ENCODE measurements around the gene CTDP1.
"Not testable (repeated sequence)": the region's sequence is repeated elsewhere in the genome, so short reads cannot be mapped to it uniquely, and the experiment has no call there.

CTDP1 gene

DNA sequence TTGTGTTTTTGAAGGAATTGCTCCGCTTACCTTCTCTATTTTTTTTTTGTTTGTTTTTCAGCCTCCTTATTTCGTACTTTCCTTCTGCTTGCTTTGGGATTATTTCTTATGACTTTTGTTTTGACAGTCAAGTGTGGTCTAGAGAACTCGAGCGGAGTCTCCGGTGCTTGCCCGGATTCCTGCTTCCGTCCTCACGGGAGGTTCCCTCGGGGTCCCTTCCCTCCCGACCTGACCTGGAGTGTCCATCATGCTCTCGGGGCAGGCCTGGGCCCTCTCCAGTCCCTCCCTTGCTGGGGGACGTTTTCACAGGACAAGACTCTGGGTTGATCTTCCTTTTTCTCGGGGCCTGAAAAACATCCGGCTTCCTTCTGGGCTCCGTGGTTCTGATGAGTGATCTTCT is 45.9 kb downstream of the CTDP1 start:
- no peak for DNase-seq (ENCODE audit: low read depth)

DNA sequence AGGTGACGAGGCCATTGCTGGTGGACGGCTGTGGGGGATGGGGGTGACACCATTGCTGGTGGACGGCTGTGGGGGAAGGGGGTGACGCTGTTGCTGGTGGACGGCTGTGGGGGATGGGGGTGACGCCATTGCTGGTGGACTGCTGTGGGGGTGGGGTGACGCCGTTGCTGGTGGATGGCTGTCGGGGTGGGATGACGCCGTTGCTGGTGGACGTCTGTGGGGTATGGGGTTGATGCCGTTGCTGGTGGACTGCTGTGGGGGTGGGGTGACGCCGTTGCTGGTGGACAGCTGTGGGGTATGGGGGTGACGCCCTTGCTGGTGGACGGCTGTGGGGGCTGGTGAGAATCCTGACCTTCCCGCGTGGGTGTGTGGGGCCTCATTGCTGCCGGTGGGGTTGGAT is 47.1 kb downstream of the CTDP1 start:
- DNase-seq (ENCODE audit: low read depth) = no peak

DNA sequence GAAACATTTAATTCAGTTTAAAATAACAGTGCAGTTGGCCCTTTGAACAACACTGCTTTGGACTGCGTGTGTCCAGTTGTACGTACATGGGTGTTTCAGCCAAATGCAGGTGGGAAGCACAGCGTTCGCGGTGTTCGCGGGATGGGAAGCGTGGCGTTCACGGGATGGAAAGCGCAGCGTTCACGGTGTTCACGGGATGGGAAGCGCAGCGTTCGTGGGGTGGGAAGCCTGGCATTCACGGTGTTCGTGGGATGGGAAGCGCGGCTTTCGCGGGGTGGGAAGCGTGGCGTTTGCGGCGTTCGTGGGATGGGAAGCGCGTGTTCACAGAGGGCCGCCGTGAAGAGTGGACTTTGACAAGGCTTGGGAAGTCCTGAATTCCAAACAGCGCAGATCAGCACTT is 47.6 kb downstream of the CTDP1 start:
- no peak for DNase-seq (ENCODE audit: low read depth)

DNA sequence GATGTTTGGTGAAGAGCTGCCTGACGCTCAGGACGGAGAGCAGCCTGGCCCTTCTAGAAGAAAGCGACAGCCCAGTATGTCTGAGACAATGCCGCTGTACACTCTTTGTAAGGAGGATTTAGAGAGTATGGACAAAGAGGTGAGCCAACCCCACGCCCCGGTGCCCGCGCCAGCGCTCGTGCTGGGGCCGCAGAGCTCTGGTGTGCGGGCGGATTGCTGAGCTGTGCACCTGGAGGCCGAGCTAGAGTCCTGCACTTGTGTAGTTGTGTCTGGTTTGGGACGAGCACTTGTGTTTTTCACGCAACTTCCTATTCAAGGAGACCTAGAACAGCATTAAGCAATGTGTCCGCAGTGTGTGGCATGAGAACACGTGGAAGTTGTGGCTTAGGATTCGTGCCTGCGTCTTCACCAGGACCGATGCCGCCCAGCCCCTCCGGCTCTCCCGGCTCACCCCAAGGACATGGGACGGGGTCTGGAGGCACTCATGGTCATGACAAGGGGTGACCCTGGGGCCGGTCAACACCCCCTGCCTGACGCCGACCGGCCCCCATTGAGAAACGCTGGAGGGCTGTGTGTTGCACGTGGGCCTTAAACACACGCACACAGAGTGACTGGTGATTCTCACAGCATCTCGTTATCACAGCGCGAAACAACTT is 49.5 kb downstream of the CTDP1 start:
- DNase-seq (ENCODE audit: low read depth) = no peak

DNA sequence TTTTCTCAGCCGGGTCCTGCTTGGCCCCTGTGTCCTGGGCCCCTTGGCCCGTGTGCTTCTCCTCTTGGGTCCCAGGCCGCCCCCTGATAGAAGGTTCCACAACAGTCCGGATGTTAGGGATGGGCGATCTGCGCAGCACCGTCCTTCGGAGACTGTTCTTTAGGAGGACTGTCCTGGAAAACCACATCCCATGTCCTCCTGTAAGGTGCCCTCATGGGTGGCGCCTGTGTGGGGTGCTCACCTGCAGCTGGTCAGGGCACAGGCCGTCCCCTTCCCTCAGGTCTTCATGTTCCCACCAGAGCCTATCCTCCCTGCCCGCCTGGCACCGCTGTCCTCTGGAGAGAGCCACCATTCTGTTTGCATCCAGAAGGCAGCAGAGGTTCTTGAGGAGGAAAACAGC is 50.0 kb downstream of the CTDP1 start:
- no peak for DNase-seq (ENCODE audit: low read depth)

DNA sequence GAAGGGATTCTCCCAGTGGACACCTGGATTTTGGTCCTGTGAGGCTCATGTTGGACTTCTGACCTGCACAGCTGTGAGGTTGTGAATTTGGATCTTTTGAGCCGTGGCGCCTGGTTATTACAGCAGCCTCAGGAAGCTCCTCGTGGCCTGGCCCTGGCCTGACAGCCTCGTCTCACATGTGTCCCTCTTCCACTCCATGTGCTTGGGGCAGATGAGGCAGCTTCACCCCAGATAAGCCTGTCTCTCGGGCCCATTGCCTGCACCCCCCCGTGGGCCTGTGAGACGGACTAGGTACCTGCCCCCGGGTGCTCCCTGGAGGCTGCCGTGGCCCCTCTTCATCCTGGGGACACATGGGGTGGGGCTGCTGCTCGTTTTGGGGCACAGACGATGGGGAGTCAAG is 51.2 kb downstream of the CTDP1 start:
- DNase-seq (ENCODE audit: low read depth) = no peak

DNA sequence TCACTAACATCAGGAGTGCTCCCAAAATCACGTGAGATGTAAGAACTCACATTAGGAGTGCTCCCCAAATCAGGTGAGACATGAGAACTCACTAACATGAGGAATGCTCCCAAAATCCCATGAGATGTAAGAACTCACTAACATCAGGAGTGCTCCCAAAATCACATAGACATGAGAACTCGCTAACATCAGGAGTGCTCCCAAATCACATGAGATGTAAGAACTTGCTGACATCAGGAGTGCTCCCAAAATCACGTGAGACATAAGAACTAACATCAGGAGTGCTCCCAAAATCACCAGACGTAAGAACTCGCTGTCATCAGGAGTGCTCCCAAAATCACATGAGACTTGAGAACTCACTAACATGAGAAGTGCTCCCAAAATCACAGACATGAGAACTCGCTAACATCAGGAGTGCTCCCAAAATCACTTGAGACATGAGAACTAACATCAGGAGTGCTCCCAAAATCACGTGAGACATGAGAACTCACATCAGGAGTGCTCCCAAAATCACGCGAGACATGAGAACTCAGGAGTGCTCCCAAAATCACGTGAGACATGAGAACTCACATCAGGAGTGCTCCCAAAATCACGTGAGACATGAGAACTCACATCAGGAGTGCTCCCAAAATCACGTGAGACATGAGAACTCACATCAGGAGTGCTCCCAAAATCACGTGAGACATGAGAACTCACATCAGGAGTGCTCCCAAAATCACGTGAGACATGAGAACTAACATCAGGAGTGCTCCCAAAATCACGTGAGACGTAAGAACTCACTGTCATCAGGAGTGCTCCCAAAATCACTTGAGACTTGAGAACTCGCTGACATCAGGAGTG is 52.5 kb downstream of the CTDP1 start:
- peak; percentile 3 for DNase-seq (ENCODE audit: low read depth)

DNA sequence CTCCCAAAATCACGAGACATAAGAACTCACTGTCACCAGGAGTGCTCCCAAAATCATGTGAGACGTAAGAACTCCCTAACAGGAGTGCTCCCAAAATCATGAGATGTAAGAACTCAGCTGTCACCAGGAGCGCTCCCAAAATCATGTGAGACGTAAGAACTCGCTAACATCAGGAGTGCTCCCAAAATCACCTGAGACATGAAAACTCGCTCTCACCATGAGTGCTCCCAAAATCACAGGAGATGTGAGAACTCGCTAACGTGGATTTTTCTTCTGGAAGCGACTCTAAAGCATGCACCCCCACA is 53.1 kb downstream of the CTDP1 start:
- no peak for DNase-seq (ENCODE audit: low read depth)

DNA sequence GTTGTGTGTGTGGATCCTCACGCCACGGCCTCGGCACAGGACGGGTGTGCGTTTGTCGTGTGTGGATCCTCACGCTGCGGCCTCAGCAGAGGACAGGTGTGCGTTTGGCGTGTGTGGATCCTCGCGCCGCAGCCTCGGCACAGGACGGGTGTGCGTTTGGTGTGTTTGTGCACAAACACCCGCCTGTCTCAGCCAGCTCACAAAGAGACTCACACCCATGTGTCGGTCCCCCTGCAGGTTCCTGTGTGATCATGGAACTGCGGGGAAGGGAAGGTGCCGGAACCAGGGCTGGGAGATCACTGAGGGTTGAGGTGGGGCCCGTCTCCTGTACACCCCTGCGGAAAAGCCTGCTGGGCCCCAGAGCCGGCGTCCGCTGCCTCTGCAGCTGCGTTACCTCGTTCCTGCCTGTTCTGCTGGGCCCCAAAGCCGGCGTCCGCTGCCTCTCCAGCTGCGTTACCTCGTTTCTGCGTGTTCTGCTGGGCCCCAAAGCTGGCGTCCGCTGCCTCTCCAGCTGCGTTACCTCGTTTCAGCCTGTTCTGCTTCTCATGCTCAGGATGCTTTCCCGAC is 53.6 kb downstream of the CTDP1 start:
- DNase-seq (ENCODE audit: low read depth) = no peak

DNA sequence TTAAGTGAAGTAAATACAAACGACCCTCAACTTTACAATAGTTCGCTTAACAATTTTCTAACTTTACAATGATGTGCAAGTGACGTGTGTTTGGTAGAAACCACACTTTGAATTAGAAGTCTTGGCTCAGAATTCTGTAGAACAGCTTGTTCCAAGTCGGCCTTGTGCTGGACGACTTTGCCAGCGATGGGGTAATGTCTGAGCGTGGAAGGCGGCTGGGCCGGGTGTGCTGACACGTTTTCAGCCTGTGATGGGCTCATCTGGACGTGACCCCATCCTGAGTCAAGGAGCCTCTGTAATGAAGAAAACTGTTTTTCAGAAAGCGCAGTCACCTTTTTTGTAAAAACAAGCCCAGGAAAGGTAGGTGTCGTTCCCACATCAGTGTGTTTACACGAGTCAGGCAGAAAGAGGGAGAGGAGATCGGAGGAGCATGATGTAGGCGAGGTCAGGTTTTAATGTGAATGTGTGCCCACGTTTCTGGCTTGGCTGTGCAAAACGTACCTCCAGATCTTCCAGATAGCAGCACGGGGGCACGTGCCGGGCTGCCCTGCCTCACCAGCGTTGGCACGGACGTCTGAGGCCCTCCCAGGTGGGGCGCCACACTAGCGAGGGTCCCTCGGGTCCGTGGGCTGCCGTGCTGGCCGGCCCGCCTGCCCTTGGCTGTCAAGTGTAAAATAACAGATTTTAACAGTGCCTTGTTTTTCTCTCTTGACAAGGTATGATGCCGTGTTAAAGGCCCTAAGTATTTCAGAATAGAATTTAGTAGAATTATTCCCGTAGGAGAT is 54.6 kb downstream of the CTDP1 start:
- DNase-seq (ENCODE audit: low read depth) = no peak

DNA sequence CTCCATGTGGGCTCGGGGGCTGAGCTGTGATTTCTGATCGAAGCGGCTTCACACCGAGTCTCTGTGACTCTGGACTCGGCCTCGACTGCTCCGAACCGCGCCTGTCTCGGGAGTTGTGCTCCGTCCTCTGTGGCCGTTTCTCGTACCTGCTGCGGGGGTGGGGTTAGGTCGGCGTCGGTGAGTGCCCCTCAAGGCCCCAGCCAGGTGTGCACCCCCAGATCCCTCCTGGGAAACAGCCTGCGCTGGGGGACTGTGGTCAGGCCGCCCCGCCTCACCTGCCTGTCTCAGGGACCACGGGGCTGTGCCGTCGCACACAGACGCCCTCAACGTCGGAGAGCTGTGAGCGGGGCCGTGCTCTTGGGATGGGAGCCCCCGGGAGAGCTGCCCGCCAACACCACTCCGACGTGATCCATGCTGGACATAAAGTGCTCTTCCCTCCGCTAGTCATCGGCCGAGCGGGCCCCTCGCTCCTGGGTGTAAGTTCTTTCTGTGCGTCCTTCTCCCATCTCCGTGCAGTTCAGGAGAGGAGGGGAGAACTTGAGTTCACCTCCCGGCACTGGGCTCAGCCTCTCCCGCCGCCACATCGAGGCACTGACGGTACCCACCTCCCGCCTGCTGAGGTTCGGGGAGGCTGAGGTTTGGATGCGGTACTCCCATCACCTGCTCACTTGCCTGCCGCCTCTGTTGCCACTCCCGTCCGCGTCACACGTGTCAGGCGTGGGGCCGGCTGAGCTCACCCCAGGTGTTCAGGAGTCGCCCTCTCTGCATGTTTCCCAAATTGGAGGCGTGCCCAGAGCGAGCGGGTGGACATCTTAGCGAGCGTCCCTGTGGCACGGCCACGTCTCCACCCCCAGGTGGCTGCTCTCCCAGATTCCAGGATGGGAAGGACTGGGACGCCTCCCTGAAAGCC is 55.7 kb downstream of the CTDP1 start:
- no peak for DNase-seq (ENCODE audit: low read depth)

DNA sequence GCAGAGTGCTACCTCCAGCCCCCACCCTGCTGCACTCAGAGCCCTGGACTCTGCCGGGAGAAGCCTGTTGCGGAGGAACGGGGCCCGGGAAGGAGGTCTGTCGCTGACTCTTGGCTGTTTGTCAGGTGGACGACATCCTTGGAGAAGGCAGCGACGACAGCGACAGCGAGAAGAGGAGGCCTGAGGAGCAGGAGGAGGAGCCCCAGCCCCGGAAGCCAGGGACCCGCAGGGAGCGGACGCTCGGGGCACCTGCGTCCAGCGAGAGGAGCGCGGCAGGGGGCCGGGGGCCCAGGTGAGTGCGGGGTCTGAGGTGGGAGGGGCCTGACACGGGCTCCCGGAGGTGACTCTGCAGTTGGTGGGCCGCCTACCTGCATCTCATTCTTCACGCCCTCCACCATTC is 56.6 kb downstream of the CTDP1 start:
- no peak for DNase-seq (ENCODE audit: low read depth)

DNA sequence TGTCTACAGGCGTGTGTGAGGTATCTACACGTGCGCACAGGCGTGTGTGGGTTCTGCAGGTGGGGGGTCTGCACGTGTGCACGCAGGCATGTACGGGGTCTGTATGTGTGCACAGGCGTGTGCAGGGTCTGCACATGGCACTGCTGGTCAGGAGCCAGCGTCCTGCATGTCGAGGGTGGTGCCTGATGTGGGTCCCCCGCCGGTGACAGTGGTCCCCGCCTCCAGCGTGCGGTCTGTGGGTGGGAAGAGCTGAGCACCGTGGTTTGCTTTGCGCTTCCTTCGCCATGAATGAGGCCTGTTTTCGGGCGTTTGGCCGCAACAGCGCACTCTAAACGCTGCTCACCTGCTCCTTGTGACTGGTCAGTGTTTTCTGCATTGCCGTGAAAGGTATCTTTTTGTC is 57.2 kb downstream of the CTDP1 start:
- DNase-seq (ENCODE audit: low read depth) = no peak

DNA sequence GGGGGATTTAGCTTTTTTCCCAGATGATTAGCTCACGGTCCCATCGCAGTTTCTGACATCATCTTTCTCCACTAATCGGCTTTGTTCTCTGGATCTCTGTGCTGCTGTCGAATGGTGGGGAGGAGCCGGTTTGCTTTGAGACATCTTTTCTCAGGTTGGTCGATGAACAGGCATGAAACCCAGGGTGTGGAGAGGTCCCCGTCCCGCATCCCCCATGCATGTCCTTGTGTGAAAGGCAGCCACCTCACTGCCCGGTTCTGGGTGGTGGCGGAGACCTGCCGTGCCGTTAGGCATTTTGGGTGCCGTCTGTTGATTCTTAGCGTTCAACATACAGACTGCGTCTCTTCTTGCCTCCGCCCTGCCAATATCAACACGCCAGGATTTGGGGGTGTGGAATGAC is 57.8 kb downstream of the CTDP1 start:
- DNase-seq (ENCODE audit: low read depth) = no peak

DNA sequence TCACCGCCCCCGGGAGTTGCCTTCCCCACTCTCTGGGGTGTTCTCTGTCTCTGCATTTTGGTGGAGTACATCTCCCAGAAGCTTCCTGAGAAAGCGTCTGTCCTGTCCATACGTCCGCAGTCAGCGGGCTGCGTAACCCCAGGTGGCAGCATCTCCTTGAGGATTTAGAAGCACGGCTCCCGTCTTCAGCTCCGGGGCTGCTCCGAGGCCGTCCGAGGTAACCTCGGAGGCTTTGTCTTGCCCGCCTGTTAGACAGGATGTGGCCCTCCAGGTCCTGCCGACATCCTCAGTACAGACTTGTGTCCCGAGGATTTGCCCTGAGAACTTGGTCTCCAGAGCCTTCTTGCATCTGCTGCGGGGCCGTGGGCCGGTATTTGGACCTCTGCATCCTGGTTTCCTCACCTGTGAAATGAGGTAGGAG is 58.4 kb downstream of the CTDP1 start:
- DNase-seq (ENCODE audit: low read depth) = no peak

DNA sequence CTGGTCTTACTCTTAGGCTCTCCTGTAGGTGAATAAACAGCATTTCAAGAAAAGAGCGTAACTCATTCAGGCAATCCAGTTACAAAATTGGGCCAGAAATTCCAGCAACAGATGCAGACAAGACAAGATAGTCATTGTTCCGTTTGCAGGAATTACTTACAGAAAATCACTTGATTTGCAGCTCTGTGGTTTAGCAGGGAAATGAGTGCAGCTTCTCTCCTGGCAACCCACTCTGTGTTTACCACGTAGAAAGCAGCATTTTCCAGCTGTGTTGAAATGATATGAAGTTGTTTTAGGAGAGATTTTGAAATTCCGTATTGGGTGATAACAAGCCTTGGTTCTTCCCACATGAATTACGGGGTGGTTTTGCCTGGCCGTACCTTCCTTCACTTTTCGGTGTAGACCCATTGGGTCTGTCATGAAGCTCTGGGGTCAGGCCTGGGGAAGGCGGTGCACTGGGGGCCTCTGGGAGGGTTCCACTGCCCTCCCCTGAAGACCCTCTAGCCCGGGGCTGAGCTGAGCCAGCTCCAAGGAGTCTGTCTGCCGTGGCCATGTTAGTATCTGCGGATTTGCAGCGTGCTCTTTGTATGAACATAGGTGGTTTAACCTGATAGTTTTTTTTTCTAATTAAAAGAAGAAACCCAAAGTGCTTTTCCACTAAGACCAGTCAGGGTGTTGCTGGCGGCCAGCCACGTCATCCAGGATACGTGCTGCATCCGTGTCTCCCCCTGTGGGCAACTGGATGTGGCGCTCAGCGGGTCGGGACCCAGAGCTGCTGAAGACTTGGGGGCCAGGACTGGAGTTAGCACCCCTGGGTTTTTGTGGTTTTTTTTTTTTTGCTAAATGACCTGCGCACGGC is 59.2 kb downstream of the CTDP1 start:
- DNase-seq (ENCODE audit: low read depth) = no peak

DNA sequence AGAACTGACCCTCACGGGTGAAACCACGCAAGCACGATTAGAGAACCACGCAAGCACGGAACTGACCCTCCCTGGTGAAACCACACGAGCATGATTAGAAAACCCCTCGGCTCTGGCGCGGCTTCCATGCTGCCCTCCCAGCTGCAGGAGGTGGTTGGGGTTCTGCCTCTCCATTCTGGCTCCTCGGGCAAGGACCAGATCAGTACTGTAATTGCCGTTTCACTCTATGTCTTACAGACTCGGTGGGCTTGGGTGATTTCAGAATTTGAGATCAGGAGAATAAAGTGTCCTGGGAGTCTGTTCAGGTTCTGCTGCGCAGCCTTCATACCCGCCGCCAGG is 59.8 kb downstream of the CTDP1 start:
- DNase-seq (ENCODE audit: low read depth) = no peak

DNA sequence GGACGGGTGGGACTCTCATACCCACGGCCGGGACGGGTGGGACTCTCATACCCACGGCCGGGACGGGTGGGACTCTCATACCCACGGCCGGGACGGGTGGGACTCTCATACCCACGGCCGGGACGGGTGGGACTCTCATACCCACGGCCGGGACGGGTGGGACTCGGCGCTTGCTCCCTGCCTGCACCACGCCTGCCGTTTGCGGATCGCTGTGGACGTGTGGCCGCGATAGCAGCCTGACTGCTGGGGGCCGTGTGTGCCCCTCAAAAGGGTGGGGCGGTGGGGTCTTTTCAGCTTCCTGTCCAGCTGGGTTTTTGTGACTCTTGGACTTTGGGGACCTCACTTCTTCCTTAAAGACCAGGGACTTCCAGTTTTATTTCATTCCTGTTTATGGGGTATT is 60.4 kb downstream of the CTDP1 start:
- DNase-seq (ENCODE audit: low read depth) = not testable (repeated sequence)

DNA sequence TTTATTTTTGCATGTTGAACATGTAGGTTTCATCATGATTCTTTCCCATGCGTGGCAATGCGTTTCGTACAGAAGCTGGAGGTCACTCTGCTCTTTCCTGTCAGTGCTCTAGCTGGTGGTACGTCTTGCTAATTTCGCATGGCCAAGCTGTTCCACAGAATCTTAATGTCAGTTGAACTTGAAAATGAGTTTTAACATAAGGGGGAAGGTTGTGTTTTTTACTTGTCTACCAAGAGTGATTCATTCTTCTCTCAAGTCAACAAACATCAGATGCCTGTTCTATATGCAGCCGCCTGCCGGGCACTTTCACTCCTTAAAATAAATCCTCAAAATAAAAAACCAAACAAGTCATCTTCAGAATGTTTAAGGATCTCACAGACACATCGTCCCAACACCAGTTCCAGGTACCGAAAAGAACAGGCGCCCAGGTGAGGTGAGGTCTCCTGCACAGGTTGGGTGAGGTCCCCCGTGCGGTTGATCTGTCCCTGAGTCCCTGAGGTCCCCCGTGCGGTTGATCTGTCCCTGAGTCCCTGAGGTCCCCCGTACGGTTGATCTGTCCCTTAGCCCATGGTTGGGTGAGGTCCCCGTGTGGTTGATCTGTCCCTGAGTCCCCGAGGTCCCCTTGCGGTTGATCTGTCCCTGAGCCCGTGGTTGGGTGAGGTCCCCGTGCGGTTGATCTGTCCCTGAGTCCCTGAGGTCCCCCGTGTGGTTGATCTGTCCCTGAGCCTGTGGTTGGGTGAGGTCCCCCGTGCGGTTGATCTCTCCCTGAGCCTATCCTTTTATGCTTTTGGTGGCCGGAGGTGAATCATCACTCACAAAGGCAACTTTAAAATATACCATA is 61.1 kb downstream of the CTDP1 start:
- no peak for DNase-seq (ENCODE audit: low read depth)

DNA sequence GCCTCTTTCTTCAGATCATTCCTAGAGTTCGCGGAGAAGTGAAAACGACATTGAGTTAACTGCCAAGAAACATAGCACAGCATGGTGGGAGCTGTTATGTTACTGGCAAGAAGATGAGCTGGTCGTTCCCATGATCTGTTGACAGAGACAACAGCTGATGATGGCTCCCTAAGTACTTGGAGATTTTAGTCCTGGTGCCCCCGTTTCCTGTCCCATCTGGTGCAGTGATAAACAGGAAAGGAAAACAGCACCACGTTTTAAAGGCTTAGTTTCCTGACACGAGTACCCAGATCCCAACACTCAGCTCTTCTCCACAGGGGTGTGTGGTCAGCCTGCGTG is 61.7 kb downstream of the CTDP1 start:
- DNase-seq (ENCODE audit: low read depth) = no peak

All from EH (cell line).